ENCODE measurements around the gene SHF.

Gene SHF

GRCh38 chr15:45166834-45167630, 20.7 kb downstream of the SHF start:
- H3K27ac ChIP-seq (ENCODE audit: low read depth, low read length), result peak overlapping the region; percentile 74
- no peaks in the 10 kb centered on the region for H3K9me3 ChIP-seq (ENCODE audit: control insufficient read depth, insufficient read depth, low read length)
- no peaks in the 10 kb centered on the region for H3K9me2 ChIP-seq (replicated peaks; ENCODE audit: control insufficient read depth, low read length)
- peak overlapping the region; percentile 82 for H3K4me2 ChIP-seq (ENCODE audit: low read length)
- no peak for TF ChIP-seq EZH2phosphoT487 (IDR thresholded peaks at IDR 0.05; ENCODE audit: borderline replicate concordance, low read length)
- TF ChIP-seq CTCF (IDR thresholded peaks at IDR 0.05; ENCODE audit: low read depth, low read length, poor library complexity, severe bottlenecking), result peak; percentile 73
- peaks cover 17% of the 10 kb centered on the region for H3K79me2 ChIP-seq (ENCODE audit: control insufficient read depth, low read length)
- H3K27me3 ChIP-seq (ENCODE audit: control insufficient read depth, low read length), result no peaks in the 10 kb centered on the region
- peak overlapping the region; percentile 92 for H3K4me3 ChIP-seq (ENCODE audit: low read length)
- 0 out of 2 replicates have a peak, but pooled peaks cover 5% of the 10 kb centered on the region for H3F3A ChIP-seq (ENCODE audit: control insufficient read depth, insufficient read depth)
- no peaks in the 10 kb centered on the region for H3K36me3 ChIP-seq (ENCODE audit: control insufficient read depth, low read length)
- H4K20me1 ChIP-seq (ENCODE audit: control insufficient read depth, insufficient read depth, low read depth, low read length), result no peaks in the 10 kb centered on the region
- H3K4me1 ChIP-seq (ENCODE audit: control insufficient read depth, low read length), result peaks cover 31% of the 10 kb centered on the region

- H3K79me2 ChIP-seq (ENCODE audit: control insufficient read depth, low read length), result peaks cover 17% of the 10 kb centered on the region
- peak overlapping the region; percentile 82 for H3K4me2 ChIP-seq (ENCODE audit: low read length)
- no peaks in the 10 kb centered on the region for H3K9me2 ChIP-seq (replicated peaks; ENCODE audit: control insufficient read depth, low read length)
- TF ChIP-seq CTCF (IDR thresholded peaks at IDR 0.05; ENCODE audit: low read depth, low read length, poor library complexity, severe bottlenecking) (no peak), EZH2phosphoT487 (IDR thresholded peaks at IDR 0.05; ENCODE audit: borderline replicate concordance, low read length) (no peak)
- no peaks in the 10 kb centered on the region for H3K9me3 ChIP-seq (ENCODE audit: control insufficient read depth, insufficient read depth, low read length)
- 0 out of 2 replicates have a peak, but pooled peaks cover 5% of the 10 kb centered on the region for H3F3A ChIP-seq (ENCODE audit: control insufficient read depth, insufficient read depth)
- H3K36me3 ChIP-seq (ENCODE audit: control insufficient read depth, low read length), result no peaks in the 10 kb centered on the region
- H3K4me1 ChIP-seq (ENCODE audit: control insufficient read depth, low read length), result peaks cover 31% of the 10 kb centered on the region
- no peaks in the 10 kb centered on the region for H4K20me1 ChIP-seq (ENCODE audit: control insufficient read depth, insufficient read depth, low read depth, low read length)
- peak overlapping the region; percentile 92 for H3K4me3 ChIP-seq (ENCODE audit: low read length)
- H3K27me3 ChIP-seq (ENCODE audit: control insufficient read depth, low read length), result no peaks in the 10 kb centered on the region
- no peak overlapping the region for H3K27ac ChIP-seq (ENCODE audit: low read depth, low read length)
These were observed 22.2 kb downstream of the SHF start for GRCh38 chr15:45165536-45165935.

GRCh38 chr15:45164914-45165313, 22.9 kb downstream of the SHF start:
- Histone ChIP-seq H3K36me3 (ENCODE audit: control insufficient read depth, low read length) (no peaks in the 10 kb centered on the region), H3K4me1 (ENCODE audit: control insufficient read depth, low read length) (peaks cover 28% of the 10 kb centered on the region), H3K4me3 (ENCODE audit: low read length) (no peak overlapping the region), H3K4me2 (ENCODE audit: low read length) (no peak overlapping the region; the same call in 1 of the 2 replicates), H3K27me3 (ENCODE audit: control insufficient read depth, low read length) (no peaks in the 10 kb centered on the region), H3K79me2 (ENCODE audit: control insufficient read depth, low read length) (peaks cover 17% of the 10 kb centered on the region), H3K9me3 (ENCODE audit: control insufficient read depth, insufficient read depth, low read length) (no peaks in the 10 kb centered on the region), H3K27ac (ENCODE audit: low read depth, low read length) (no peak overlapping the region), H3K9me2 (replicated peaks; ENCODE audit: control insufficient read depth, low read length) (no peaks in the 10 kb centered on the region), H3F3A (ENCODE audit: control insufficient read depth, insufficient read depth) (0 out of 2 replicates have a peak, but pooled peaks cover 1% of the 10 kb centered on the region), H4K20me1 (ENCODE audit: control insufficient read depth, insufficient read depth, low read depth, low read length) (no peaks in the 10 kb centered on the region)
- no peak for TF ChIP-seq EZH2phosphoT487 (IDR thresholded peaks at IDR 0.05; ENCODE audit: borderline replicate concordance, low read length)
- TF ChIP-seq CTCF (IDR thresholded peaks at IDR 0.05; ENCODE audit: low read depth, low read length, poor library complexity, severe bottlenecking), result no peak
